A673 (cell line): ENCODE data around the gene ROCK1. TPM values are rescaled to one million over a fixed set of nuclear protein-coding genes. Genes with fewer than 3 reads are reported as not detected.

ENCODE experiments used
- BruUV-seq: library from RNA; stranded (reverse); fragments of 400-500 nt; replicated peaks from 2 replicates; lab custom pipeline; 2021; lab: Mats Ljungman, UMichigan
- CTCF ChIA-PET: fragments of 300-600 bp; sonication (Branson Sonifier 250); formaldehyde crosslinking; loops from one replicate; lab custom pipeline; 2022; ENCODE audit warnings: antibody characterized with exemption; lab: Charles Lee
- POLR2A ChIA-PET: fragments of 300-600 bp; sonication (Branson Sonifier 250); formaldehyde crosslinking; loops from one replicate; lab custom pipeline; 2022; ENCODE audit warnings: antibody characterized with exemption; ENCODE audit not compliant: low non-redundant PET; lab: Charles Lee
- DNase-seq: peaks from one replicate; pipeline ENCODE4 v3.0.0-alpha.2; 2015; ENCODE audit warnings: low spot score
- H3K27ac ChIP-seq: fragments of 200-600 bp; sonication (generic); 2 replicates; pipeline ENCODE4 v1.5.1; 2016; ENCODE audit warnings: mixed run types, low read depth, mild to moderate bottlenecking, mixed read lengths, antibody characterized with exemption, low read length; ENCODE audit not compliant: poor library complexity, severe bottlenecking
- H3K27me3 ChIP-seq: fragments of 200-600 bp; sonication (generic); replicated peaks from 2 replicates; pipeline ENCODE4 v1.6.1; 2017; ENCODE audit warnings: mixed run types, low read depth, mild to moderate bottlenecking, mixed read lengths, antibody characterized with exemption, low read length; ENCODE audit not compliant: insufficient read depth, poor library complexity
- H3K36me3 ChIP-seq: fragments of 200-600 bp; sonication (generic); 2 replicates; pipeline ENCODE4 v1.6.1; 2016; ENCODE audit warnings: mixed run types, mild to moderate bottlenecking, mixed read lengths, antibody characterized with exemption, low read length; ENCODE audit not compliant: insufficient read depth, poor library complexity, severe bottlenecking
- H3K4me1 ChIP-seq: fragments of 200-600 bp; sonication (generic); 2 replicates; pipeline ENCODE4 v1.6.1; 2017; ENCODE audit warnings: mixed run types, mild to moderate bottlenecking, mixed read lengths, antibody characterized with exemption, low read length; ENCODE audit not compliant: insufficient read depth, poor library complexity, severe bottlenecking
- H3K4me3 ChIP-seq: fragments of 200-600 bp; sonication (generic); 2 replicates; pipeline ENCODE4 v1.5.1; 2016; ENCODE audit warnings: low read depth, mixed run types, mild to moderate bottlenecking, mixed read lengths, low read length; ENCODE audit not compliant: poor library complexity, severe bottlenecking
- H3K9me3 ChIP-seq: fragments of 200-600 bp; sonication (generic); 2 replicates; pipeline ENCODE4 v1.6.1; 2016; ENCODE audit warnings: mixed run types, low read depth, mild to moderate bottlenecking, mixed read lengths, antibody characterized with exemption, low read length; ENCODE audit not compliant: poor library complexity, severe bottlenecking
- CTCF ChIP-seq: fragments of 300-800, 200-600 bp; sonication (generic); conservative IDR thresholded peaks from 2 replicates; pipeline ENCODE4 v1.5.1; 2017; ENCODE audit warnings: low read depth, mild to moderate bottlenecking, antibody characterized with exemption, low read length, moderate library complexity, mixed read lengths
- EZH2 ChIP-seq: fragments of 200-600 bp; sonication (generic); IDR thresholded peaks from 2 replicates; pipeline ENCODE4 v1.6.1; 2017; ENCODE audit warnings: borderline replicate concordance, low read depth, mild to moderate bottlenecking, mixed read lengths, antibody characterized with exemption, low read length; ENCODE audit not compliant: poor library complexity, severe bottlenecking
- intact Hi-C: fragments of 100-400 bp; cut with micrococcal nuclease; formaldehyde crosslinking; loops from one replicate; pipeline ENCODE4 v1.10.0; 2022; ENCODE audit not compliant: unreplicated experiment
- total RNA-seq: library from RNA; stranded (reverse); gene quantifications from 2 replicates; pipeline ENCODE4 v1.2.3, GENCODE V29; 2021

The ROCK1 gene
- total RNA-seq, 1 experiment from 2014 or later: 34.9 TPM

- no peak overlapping the region for H3K4me3 ChIP-seq
- no peaks in the 10 kb centered on the region for H3K4me1 ChIP-seq
- ChIA-PET POLR2A (no interaction called here), CTCF (no interaction called here)
- no peaks in the 10 kb centered on the region for H3K27me3 ChIP-seq
- TF ChIP-seq EZH2 (no peak), CTCF (no peak)
- intact Hi-C loops: no loop called here
- H3K9me3 ChIP-seq: no peaks in the 10 kb centered on the region
- no peak overlapping the region for H3K27ac ChIP-seq
- no peak for DNase-seq
- no TSS peak for BruUV-seq
- H3K36me3 ChIP-seq: no peaks in the 10 kb centered on the region
Measured at GRCh38 chr18:20997371-20997770, 114.2 kb downstream of the ROCK1 start.

DNA sequence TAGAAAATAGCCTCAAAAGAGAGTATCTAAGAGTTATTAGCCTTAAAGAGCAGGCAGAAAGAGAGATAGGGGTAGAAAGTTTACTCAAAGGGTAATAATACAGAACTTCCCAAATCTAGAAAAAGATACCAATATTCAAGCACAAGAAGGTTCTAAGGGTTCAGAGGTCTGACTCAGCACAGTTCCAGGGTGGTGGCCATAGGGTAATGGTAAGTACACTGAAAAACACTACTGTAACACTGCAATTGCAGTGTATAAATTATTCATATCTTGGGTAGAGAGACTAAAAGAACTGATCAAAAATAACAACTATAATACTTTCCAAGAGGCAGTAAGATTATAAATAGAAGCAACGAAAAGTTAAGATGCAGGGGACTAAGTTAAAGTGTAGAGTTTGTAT, 115.2 kb downstream of the ROCK1 start:
- intact Hi-C loops: no loop called here
- no TSS peak for BruUV-seq
- Histone ChIP-seq H3K27me3 (no peaks in the 10 kb centered on the region), H3K4me1 (no peaks in the 10 kb centered on the region), H3K9me3 (no peaks in the 10 kb centered on the region), H3K36me3 (no peaks in the 10 kb centered on the region), H3K4me3 (no peak overlapping the region), H3K27ac (no peak overlapping the region)
- CTCF ChIA-PET: no interaction called here
- TF ChIP-seq CTCF (no peak), EZH2 (no peak)
- DNase-seq: no peak
- POLR2A ChIA-PET: no interaction called here

DNA sequence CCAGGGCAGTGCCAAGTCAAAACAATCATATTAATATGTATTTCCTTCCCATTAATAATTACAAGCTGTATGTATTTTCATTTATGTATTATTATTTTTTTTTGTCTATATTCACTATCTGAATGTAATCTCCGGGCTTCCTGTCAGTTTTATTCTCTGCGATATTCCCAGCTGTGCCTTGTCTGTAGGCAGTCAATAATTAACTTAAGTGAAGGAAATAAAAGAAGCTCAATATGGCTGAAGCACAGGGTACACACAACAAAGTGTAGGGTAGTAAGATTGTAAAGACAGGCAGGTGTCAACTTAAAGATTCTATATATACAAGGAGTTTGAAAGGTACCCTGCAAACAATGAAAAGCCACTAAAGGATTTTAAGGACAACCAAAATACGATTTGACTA, 122.9 kb downstream of the ROCK1 start:
- Histone ChIP-seq H3K36me3 (no peaks in the 10 kb centered on the region), H3K27me3 (no peaks in the 10 kb centered on the region), H3K4me3 (no peak overlapping the region), H3K27ac (no peak overlapping the region), H3K9me3 (no peaks in the 10 kb centered on the region), H3K4me1 (no peaks in the 10 kb centered on the region)
- intact Hi-C loops: no loop called here
- ChIA-PET POLR2A (no interaction called here), CTCF (no interaction called here)
- no peak for DNase-seq
- TF ChIP-seq CTCF (no peak), EZH2 (no peak)
- no TSS peak for BruUV-seq

- no TSS peak for BruUV-seq
- Histone ChIP-seq H3K36me3 (peaks cover 5% of the 10 kb centered on the region), H3K27me3 (no peaks in the 10 kb centered on the region), H3K9me3 (no peaks in the 10 kb centered on the region), H3K27ac (no peak overlapping the region), H3K4me3 (no peak overlapping the region), H3K4me1 (no peaks in the 10 kb centered on the region)
- no peak for DNase-seq
- intact Hi-C loops: no loop called here
- CTCF ChIA-PET: no interaction called here
- TF ChIP-seq EZH2 (no peak), CTCF (no peak)
- POLR2A ChIA-PET: no interaction called here
Measured at GRCh38 chr18:20975077-20975476, 136.5 kb downstream of the ROCK1 start.
